Lower leg skin (tissue), 3 donors: Measurements from ENCODE around the gene IL2RG.

Experiments
- POLR2A ChIP-seq, 2 donors: fragments of 450-650 bp; IDR thresholded peaks; one replicate each; pipeline ENCODE4 v1.6.1; 2016 to 2017; ENCODE audit warnings: antibody characterized with exemption in 2 of 2, mild to moderate bottlenecking in 1 of 2, moderate library complexity in 1 of 2
- TF ChIP-seq, protein P1 (sequence below), 3 donors: fragments of 450-650 bp; IDR thresholded peaks; one replicate each; pipeline ENCODE4 v1.5.1; 2016; ENCODE audit warnings: antibody characterized with exemption in 3 of 3, mild to moderate bottlenecking in 3 of 3, moderate library complexity in 2 of 3

DNA sequence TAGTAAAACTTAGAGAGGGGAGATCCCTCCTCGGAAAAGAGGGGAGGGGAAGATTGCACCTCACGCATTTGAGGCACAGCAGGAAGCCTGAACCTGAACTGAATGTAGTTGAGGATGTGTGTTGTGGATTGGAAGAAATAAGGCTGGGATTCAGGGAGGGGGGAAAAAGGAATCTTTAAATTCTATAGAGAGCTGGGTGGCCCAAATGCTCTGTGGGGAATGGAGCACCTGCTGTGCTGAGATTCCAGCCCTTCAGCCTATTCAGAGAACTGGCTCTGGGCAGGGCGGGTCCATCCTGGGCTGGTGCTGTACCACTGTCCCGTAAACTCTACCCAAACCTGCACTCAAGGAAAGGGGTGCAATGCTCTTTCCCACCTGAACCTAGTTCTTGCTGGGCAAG lies 11.6 kb downstream of the IL2RG start:
- TF ChIP-seq, protein P1, sequence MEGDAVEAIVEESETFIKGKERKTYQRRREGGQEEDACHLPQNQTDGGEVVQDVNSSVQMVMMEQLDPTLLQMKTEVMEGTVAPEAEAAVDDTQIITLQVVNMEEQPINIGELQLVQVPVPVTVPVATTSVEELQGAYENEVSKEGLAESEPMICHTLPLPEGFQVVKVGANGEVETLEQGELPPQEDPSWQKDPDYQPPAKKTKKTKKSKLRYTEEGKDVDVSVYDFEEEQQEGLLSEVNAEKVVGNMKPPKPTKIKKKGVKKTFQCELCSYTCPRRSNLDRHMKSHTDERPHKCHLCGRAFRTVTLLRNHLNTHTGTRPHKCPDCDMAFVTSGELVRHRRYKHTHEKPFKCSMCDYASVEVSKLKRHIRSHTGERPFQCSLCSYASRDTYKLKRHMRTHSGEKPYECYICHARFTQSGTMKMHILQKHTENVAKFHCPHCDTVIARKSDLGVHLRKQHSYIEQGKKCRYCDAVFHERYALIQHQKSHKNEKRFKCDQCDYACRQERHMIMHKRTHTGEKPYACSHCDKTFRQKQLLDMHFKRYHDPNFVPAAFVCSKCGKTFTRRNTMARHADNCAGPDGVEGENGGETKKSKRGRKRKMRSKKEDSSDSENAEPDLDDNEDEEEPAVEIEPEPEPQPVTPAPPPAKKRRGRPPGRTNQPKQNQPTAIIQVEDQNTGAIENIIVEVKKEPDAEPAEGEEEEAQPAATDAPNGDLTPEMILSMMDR (IDR thresholded peaks at IDR 0.05), result no peak
- no peak for TF ChIP-seq POLR2A (IDR thresholded peaks at IDR 0.05)
